ENCODE data around the gene BBS7.

Gene BBS7, protein sequence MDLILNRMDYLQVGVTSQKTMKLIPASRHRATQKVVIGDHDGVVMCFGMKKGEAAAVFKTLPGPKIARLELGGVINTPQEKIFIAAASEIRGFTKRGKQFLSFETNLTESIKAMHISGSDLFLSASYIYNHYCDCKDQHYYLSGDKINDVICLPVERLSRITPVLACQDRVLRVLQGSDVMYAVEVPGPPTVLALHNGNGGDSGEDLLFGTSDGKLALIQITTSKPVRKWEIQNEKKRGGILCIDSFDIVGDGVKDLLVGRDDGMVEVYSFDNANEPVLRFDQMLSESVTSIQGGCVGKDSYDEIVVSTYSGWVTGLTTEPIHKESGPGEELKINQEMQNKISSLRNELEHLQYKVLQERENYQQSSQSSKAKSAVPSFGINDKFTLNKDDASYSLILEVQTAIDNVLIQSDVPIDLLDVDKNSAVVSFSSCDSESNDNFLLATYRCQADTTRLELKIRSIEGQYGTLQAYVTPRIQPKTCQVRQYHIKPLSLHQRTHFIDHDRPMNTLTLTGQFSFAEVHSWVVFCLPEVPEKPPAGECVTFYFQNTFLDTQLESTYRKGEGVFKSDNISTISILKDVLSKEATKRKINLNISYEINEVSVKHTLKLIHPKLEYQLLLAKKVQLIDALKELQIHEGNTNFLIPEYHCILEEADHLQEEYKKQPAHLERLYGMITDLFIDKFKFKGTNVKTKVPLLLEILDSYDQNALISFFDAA

DNA sequence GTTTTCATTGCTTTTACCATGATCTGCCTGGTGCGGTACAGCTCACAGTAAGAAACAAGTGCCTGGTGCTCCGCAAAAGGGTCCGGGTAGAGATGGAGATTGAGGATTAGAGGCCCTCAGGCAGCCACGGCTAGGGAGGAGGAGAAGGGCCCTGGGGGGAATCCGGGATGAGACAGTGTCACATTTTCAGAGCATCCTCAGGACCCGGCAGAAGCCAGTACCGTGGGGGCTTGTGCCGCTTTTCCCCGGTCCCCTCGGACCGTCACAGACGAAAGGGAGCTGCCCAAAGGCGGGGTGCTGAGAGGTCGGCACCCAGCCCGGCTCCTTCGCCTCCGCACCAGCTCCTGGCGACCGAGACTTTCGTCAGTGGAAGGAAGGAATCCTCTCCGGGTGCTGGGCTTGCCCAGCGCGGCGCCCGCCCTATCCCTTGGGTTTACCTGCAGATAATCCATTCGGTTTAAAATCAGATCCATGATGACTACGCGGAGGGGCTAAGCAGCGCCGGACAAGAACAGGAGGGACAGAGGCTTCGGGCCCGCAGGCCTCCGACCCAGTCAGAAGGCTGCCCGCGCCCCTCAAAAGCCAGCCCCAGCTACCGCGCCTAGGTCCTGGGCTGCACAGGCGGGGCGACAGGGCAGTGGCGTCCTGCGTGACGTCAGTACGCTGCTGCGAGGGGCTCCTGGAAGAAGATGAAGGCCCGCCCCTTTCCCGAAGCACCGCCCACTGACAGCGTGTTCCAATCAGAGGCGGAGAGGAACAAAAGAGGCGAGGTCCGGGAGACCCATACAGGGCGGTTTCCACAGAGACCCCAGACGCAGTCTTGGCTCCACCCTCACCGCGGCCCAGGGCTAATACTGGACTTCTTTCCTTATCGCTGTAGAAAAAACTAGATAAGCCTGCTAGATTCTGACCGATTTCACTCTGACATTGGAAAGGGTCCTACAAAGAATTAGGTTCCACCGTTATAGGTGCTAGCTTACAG lies at the start of gene BBS7:
TSS of gene BBS7 (minus strand) at position 634 of the 982 bp plus-strand sequence. CDS start at position 473, 161 bp downstream.
- DNase-seq (ENCODE audit: low spot score): peak; percentile 98

DNA sequence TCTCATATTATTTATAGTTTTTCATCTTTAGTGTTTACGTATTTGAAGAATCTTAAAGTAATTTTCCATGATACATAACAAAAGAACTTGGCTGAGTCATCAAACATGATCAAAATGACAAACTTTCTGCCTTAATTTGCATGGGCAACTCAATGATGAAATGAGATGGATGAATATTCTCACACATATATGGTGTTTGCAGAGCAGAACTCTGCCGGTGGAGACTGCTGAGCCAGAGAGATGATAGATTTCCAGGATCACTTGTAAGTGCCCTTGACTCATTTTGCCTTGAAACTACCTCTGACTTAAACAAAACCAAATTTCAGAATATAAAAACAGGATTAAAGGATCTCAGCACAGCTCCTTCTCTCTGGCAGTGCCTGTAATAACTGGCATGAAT lies 43.4 kb upstream of the BBS7 start:
- no peak for DNase-seq (ENCODE audit: low spot score)

DNA sequence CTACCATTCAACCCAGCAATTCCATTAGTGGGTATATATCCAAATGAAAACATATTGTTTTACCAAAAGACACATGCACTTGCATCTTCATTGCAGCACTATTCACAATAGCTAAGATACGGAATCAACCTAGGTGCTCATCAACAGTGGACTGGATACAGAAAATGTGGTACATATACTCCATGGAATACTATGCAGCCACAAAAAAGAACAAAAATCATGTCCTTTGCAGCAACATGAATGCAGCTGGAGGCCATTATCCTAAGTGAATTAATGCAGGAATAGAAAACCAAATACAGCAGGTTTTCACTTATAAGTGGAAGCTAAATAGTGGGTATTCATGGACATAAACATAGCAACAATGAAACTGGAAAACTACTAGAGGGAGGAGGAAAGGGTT lies 38.1 kb upstream of the BBS7 start:
- no peak for DNase-seq (ENCODE audit: low spot score)

DNA sequence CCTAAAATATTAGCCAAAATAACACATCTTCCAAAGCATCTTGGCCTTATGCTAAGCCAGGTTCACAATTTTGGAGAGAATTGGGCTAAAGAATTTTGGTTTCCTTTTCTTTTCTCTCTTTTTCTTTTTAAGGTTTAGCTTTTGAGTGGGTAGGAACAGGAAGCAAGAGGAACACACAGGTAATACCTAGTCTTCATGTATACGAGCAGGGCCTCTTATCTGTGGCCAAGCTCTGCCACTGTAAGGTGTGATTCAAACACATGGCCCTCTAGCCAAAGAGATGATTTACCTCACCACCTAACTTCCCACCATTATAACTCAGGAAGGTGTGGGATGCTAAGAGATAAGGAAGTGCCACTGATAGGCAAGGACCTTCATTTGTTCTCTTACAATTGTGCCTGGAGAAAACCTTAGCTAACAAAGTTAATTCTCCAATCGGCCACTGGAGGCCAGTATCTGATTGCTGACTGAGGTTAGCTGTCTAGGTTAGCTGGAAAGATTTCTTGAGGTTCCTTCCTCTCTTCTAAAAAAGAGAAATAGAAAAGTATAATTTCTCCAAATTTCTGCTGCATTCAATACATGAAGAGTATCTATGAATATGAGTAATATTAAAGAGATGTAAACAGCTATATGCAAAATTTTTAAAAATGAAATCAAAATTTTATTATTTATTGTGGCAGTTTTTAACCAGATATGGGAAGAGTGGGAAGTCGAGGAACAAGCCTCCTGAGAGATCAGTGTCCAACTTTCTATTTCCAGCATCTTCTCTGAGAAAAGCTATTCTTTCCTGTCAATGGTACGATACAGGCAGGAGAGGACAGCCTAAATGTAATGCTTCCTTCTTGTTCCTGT lies 30.1 kb upstream of the BBS7 start:
- peak; percentile 79 for DNase-seq (ENCODE audit: low spot score)

DNA sequence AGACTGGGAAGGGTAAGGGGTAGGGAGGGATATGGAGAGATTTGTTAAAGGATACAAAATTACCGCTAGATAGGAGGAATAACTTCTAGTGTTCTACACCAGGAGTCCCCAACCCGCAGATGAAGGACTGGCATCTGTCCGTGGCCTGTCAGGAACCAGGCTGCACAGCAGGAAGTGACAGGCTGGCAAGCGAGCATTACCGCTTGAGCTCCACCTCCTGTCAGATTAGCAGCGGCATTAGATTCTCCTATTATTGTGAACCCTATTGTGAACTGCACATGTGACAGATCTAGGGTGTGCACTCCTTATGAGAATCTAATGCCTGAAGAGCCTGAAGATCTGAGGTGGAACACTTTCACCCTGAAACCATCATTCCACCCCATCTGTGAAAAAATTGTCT lies 27.9 kb upstream of the BBS7 start:
- peak; percentile 64 for DNase-seq (ENCODE audit: low spot score)

DNA sequence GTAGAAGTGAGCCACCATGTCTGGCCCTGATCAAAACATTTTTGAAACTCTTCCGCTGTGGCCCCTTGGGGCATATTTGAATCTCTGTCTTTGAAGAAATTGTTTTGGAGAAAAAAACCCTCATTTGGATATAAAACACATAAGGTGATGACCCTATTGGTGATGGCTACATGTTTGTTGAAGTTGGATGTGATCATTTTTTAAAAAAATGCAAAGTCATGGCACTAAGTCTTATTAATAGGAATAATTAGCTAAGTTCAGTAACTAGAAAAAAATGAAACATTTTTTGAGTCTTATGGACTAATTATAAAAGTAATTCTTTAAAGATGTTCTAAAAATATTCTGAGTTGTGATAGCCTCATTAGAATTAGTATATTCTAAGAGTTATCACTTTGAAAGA lies 17.9 kb upstream of the BBS7 start:
- DNase-seq (ENCODE audit: low spot score): no peak

DNA sequence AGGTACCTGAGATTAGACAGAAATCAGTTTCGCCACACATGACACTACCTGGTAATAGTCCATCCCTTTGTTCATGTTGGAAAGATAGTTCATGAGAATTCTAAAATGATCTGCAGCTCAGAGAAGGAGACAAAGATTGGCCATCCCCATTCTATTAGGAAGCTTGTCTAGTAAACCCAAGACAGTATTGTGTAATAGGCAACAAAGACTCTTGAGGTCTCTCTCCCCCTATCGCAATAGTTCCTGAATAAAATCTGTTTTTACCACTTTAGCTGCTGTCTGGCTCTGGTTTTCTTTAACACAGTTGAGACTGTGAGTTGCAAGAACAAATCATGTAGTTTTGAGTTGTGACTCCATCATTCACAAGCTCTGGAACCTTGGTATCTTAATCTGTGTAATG lies 14.8 kb upstream of the BBS7 start:
- DNase-seq (ENCODE audit: low spot score): no peak

DNA sequence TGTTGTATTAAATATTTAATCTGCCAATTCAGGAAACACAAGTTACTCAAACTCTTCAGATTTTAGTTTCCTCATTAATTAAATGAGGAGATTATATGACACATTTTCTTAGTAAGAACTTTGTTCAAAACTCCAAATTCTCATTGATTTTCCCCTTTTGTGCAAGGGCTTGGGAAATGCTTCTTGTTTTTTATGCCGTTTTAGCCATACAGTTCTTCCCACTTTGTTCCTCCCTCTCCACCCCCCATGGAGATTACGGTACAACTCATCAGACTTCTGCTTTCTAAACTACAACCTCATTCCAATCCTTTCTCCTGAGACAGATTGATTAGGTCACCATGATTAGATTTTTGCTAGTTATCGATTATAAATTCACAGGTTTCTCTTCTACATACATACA lies 10.9 kb upstream of the BBS7 start:
- no peak for DNase-seq (ENCODE audit: low spot score)

DNA sequence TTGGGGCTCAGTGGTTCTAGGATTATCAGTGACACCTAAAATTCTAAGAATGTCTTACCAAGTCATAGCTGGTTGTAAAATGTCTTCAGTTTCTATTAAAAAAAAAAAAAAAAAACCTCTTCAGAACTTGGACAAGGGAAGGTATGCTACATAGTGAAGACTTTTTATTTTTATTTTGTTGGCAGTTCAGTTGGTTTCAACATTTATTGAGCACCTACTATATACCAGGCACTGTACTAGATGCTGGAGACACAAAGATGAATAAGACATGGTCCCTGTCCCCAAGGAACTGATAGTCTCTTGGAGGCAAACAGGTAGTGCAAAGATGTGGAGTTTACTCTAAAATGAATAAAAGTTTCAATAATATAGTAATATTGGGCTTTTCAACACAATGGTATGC lies 8.9 kb upstream of the BBS7 start:
- no peak for DNase-seq (ENCODE audit: low spot score)

DNA sequence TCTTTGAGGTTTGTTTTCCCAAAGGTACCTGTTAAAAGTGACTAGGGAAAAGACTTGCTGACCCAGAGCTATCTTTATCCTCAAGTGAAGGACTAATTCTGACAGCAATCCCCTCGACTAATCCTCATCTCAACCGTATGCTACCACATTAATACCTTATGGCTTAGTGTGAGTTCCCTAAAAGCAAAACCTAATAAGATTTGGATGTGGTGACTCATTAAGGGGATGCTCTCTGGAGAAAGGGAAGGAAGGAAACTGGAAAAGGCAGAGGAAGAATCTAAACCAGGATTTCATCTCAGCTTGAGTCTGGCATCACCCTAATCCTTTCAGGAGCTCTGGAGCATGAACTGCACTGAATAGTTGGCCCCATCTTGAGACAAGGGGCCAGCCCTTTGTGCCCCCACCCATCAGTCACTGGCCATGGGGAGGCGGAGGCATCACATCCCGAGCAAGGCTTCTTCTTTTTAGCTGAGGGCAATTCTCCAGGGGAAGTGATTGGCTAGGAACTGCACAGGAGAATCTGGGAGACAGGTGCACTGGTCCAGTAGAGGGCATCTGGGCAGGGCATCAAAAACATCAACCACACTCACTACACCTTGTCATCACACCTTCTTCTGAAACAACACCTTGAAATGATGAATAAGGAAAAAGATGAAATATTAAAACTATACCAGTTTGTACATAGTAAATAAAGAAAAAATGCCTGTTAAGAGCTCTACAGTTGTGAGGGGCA lies 6.9 kb upstream of the BBS7 start:
- DNase-seq (ENCODE audit: low spot score): no peak

DNA sequence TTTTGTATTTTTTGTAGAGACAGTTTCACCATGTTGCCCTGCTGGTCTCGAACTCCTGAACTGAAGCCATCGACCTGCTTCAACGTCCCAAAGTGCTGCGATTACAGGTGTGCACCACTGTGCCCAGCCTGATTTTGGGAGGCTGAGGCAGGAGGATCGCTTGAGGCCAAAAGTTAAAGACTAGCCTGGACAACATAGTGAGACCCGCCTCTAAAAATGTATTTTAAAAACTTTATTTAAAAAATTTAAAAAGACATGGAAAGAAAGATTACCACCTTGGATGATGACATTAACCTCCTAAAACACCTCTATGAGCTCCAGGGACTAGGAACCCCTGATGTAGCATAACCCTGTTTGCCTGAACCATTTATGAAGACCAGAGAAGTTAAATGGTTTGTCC lies 5.8 kb upstream of the BBS7 start:
- DNase-seq (ENCODE audit: low spot score): no peak

DNA sequence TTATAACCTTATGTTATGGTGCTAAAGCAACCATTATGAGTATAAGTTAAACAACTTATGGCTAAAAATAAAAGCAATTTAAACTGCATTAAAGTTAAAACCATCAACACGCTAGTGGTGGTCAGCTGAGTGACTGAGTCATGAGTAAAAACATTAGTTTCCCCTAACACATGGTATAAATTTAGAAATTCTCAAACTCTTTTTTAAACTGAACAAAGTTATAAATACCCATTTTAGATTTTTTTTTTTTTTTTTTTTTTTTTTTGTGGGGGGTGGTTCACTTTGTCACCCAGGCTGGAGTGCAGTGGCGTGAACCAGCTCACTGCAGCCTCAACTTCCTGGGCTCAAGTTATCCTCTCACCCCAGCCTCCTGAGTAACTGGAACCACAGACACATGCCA lies 5.4 kb upstream of the BBS7 start:
- DNase-seq (ENCODE audit: low spot score): no peak

DNA sequence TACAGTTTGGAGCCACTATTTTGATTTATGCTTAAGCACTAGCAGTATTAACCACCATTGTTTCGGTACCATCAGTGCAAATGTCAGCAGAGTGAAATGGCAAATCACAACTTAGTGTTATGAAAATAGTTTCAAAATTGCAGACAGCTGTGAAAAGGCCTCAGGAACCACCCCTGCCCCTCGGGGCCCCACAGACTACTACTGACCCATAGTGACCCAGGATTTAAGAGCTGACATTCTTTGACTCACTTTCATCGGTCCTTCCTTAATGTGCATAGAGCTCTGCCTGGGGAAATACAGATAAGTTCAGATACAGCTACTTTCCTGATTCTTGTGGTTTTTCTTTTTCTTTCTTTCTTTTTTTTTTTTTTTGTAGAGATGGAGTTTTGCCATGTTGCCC lies 3.3 kb upstream of the BBS7 start:
- no peak for DNase-seq (ENCODE audit: low spot score)

DNA sequence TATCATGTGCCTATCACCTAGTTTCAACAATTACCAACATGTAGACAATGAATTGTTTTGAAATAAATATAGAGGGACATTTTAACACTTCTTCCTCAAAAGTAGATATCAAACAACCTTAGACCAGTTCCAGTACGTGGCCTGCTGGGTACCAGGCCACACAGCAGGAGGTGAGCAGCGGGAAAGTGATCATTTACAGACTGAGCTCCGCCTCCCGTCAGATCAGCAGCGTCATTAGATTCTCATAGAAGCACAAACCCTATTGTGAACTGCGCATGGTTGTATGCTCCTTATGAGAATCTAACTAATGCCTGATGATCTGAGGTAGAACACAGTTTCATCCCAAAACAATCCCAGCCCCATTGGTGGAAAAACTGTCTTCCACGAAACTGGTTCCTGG lies 6.5 kb downstream of the BBS7 start:
- no peak for DNase-seq (ENCODE audit: low spot score)

DNA sequence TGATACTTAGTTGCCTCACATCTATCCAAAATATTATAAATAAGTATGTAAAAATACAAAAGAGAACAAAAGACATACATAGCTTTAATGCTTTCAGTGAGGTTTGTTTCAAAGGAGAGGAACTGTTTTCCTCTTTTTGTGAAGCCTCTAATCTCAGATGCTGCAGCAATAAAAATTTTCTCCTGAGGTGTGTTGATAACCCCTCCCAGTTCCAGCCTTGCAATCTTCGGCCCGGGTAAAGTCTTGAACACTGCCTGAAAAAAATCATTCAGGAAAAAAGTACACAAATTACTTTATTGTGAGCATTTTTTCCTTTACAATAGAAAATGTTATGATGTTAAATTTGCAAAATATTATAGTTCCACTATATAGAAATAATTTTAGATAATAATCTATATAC lies 8.8 kb downstream of the BBS7 start:
- DNase-seq (ENCODE audit: low spot score): no peak

DNA sequence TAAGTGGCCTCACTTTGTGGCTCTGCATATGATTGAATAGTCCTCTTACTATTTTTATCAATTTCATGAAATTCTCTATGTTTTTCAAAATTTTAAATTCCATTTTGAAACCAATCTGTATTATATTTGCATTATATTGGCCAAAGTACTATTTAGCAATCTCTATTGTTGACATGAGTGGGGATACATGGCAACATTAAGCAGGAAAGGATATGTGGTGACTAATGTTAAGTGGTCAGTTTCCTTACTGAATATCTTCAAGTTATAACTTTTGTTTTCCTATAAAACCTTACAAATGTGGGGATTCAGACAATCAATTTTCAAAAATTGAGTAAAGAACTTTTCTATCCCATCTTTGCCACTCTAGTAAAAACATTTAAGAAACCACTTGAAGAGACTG lies 10.2 kb downstream of the BBS7 start:
- no peak for DNase-seq (ENCODE audit: low spot score)

DNA sequence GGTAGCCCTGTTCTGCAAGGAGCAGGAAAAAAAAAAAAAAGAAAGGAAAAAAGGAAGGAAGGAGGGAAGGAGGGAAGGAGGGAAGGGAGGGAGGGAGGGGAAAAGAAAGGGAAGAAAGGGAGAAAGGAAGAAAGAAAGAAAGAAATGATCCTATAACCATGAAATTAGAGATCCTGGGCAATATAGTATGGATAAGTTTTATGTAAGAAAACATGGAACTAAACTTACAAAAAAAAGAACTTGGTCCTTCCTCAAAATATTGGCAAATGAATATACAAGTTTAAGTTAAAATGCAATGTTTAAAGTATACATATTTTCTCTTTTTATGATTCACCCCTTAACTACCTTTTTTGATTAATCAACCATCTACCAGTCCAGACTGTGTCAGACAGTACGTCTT lies 18.9 kb downstream of the BBS7 start:
- DNase-seq (ENCODE audit: low spot score): no peak

DNA sequence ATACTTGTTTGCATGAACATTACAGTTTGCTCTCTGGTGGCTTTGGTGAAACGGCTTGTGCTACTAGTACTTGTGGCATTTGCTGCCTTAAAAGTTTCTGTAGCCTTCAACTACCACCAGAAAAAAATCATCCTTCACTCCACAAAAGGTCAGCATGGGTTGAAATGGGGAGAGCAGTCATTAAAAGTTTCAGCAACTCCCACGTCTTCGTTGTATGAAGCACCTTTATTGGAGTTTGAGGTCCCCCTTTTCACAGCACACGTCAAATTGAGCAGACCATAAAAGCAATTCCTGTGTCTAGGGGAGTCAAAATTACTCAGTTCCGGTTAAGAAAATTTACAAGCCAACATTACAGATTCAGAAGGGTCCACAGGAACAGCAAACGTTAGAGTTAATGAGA lies 23.6 kb downstream of the BBS7 start:
- no peak for DNase-seq (ENCODE audit: low spot score)

DNA sequence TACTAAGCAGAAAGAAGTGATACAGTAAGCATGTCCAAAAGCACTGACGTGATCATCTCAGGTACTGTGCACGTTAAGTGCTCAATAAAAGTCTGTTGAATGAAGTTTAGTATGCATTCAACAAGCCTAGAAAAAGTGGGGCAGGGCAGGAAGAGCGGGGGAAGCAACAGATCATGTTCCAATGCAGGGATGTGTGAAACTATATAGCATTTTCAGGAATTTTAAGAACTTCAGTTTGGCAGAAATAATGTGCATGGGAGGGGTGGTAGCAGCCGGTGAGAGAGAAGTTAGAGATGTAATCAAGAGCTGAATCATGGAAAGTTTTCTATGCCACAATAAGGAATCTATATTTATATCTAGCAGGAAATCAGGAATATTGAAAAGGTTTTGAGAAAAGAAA lies 27.4 kb downstream of the BBS7 start:
- DNase-seq (ENCODE audit: low spot score): no peak

DNA sequence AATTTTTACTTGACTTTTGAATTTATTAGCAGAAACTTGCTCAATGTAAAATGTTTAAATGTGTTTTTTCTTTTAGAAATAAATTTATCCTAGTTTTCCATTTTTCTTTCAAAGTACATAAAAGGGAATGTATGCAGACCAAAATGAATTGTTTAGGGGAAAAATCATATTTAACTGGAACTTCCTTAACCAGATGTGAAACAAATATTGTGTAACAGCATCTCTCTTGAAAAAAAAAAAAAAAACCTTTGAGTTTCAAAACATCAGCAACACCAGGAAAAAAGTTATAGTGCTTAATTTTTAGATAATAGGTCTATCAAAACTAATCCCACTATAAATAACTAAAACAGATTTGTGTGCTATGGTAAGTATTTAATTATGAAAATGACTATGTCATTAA lies 32.1 kb downstream of the BBS7 start:
- no peak for DNase-seq (ENCODE audit: low spot score)

DNA sequence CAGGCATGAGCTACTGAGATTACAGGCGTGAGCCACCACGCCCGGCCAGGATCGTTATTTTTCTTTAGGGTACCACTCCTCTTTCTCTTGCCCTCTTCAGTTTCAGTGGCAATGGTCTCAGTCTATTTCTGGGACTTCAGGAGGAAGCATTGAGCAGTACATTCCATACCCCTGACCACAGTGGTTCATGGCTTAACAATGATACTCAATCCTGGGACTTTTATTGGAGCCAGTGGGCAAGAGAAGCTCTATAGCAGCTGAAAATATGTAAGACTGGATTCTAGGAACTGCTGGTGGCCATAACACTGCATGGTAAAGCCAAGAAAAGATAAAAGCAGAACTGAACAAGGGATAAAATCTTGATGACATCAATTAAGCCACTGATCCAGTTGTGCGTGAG lies 40.8 kb downstream of the BBS7 start:
- DNase-seq (ENCODE audit: low spot score): no peak
